GDM1 (cell line): ENCODE measurements around the gene BCL2L1.
A peak's percentile ranks its signal among the peaks of the same experiment; 100 is the strongest.

Experiments
- DNase-seq: peaks from one replicate; lab custom pipeline; 2025; lab: John Stamatoyannopoulos, UW

The BCL2L1 gene

GRCh38 chr20:31723319-31724078 is 831 bp upstream of the BCL2L1 start:
- DNase-seq = peak; percentile 99

- DNase-seq = no peak
Measured at GRCh38 chr20:31723069-31723318, 326 bp upstream of the BCL2L1 start.

DNA sequence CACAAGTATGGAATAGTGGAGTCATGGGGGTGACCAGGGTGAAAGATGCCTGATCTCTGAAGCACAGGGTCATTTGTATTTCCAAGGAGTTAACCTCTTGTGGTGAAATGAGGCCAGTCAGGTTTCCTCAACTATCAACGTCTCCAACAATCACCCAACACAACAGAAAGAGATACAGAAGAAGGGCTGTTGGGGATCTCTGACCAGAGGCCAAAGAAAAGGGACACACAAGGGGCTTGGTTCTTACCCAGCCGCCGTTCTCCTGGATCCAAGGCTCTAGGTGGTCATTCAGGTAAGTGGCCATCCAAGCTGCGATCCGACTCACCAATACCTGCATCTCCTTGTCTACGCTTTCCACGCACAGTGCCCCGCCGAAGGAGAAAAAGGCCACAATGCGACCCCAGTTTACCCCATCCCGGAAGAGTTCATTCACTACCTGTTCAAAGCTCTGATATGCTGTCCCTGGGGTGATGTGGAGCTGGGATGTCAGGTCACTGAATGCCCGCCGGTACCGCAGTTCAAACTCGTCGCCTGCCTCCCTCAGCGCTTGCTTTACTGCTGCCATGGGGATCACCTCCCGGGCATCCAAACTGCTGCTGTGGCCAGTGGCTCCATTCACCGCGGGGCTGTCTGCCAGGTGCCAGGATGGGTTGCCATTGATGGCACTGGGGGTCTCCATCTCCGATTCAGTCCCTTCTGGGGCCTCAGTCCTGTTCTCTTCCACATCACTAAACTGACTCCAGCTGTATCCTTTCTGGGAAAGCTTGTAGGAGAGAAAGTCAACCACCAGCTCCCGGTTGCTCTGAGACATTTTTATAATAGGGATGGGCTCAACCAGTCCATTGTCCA is 1.0 kb downstream of the BCL2L1 start:
- DNase-seq = no peak

GRCh38 chr20:31720486-31721407 is 1.9 kb downstream of the BCL2L1 start:
- DNase-seq = no peak

- no peak for DNase-seq
Measured at GRCh38 chr20:31719644-31720485, 2.8 kb downstream of the BCL2L1 start.

- no peak for DNase-seq
Measured at GRCh38 chr20:31718952-31719643, 3.6 kb downstream of the BCL2L1 start.

GRCh38 chr20:31717478-31718201 is 5.0 kb downstream of the BCL2L1 start:
- DNase-seq = no peak

DNA sequence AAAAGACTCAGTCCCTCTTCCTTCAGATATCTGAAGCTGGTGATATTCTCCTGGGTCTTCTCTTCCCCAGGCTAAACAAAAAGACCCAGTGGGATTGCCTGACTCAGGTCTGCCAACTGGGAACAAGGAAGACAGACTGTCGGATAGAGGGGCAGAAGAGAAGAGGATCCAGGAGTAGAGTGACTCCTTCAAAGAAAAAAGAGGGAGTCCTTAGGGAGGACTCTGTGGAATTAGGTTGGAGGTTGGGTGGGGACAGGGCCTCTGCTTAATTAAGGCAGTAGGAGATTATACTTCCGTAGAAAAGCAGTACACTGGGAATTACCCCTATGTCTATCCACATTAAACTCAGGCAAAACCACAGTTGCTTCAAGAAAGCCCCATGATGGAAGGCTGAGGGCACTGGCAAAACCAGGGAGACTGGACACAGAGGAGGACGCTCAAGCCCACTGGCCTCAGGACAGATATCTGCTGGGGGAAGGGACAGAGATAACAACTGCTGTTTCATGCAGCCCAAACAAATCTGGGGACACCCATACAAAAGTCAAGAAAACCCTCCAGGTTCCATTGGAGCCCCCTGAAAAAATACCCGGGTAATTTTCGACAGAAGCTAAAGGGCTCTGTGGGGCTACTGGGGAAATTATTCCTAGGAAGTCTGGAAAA is 5.7 kb downstream of the BCL2L1 start:
- DNase-seq = no peak

DNA sequence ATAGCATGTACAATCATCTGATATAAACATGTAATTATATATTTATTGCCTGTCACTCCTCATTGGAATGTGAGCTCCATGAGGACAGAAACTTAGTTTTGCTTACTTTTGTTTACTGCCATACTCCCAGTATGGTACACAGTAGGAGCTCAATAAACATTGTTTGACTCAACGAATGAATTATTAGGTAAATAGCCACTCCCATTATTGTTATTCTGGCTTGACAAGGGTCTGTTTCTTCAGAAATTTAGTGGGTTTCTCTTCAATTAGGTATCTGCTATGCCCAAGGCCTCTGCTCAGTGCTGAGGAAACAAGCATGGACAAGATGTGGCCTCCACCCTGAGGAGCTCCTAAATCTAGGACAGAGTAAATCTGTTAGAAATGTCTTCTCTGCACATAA is 6.3 kb downstream of the BCL2L1 start:
- DNase-seq = no peak

DNA sequence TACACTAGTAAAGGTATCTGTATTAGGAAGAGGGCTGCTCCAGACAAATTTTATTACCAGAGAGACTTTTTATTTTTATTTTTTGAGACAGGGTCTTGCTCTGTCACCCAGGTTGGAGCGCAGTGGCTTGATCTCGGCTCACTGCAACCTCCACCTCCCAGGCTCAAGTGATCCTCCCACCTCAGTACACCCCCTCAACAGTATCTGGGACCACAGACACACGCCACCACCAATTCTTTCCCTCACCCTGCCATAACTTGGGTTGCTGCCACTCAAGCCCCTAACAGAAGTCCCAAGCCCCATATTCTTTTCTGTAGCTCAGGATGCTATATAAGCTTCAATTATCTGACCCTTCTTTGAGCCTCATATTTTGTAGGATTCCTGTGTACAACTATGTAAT is 6.9 kb downstream of the BCL2L1 start:
- DNase-seq = no peak

DNA sequence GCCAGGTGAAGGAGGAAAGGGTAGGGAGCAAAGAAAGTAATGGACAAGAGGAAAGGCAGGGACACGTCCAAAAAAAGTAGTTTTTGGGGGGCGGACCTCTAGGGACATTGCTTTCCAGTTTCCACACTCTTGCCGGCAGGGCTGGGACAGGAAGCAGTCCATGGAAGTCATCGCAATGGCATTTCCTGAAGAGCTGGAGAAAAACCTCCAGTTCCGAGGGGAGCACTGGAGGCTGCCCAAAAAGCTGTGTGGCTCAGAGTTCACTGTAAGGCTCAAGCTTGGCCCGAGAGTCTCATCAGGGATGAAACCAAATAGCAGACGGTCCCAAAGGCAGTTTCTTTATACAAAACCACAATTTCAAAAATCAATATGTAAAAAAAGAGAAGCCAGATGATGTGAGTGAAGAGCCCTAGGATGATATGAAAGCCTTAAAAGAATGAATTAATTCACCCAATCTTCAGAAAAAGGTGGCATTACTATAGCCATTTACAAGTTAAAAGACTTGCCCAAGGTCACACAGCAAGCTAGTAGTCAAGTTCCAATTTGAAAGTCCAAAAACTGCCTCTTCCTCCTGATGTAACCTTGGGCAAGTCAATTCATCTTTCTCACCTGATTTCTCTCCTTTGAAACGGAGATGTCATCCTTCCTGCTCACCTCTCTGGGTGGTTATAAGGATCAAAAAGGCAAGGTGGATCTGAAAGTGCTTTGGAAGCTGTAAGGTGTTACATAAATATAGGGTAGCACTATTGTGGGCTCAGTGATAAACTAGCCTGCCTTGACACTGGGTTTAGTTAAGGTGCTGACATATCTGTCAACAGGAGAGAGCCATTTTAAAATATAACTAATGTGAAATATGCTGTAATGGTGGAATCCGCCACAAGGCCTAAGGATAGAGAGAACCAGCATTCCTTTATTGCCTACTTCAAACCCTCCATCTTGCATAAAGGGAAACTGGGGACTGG is 9.1 kb downstream of the BCL2L1 start:
- DNase-seq = no peak

- DNase-seq = no peak
Measured at GRCh38 chr20:31712564-31713311, 9.9 kb downstream of the BCL2L1 start.

- DNase-seq = no peak
Measured at GRCh38 chr20:31712112-31712553, 10.5 kb downstream of the BCL2L1 start.

DNA sequence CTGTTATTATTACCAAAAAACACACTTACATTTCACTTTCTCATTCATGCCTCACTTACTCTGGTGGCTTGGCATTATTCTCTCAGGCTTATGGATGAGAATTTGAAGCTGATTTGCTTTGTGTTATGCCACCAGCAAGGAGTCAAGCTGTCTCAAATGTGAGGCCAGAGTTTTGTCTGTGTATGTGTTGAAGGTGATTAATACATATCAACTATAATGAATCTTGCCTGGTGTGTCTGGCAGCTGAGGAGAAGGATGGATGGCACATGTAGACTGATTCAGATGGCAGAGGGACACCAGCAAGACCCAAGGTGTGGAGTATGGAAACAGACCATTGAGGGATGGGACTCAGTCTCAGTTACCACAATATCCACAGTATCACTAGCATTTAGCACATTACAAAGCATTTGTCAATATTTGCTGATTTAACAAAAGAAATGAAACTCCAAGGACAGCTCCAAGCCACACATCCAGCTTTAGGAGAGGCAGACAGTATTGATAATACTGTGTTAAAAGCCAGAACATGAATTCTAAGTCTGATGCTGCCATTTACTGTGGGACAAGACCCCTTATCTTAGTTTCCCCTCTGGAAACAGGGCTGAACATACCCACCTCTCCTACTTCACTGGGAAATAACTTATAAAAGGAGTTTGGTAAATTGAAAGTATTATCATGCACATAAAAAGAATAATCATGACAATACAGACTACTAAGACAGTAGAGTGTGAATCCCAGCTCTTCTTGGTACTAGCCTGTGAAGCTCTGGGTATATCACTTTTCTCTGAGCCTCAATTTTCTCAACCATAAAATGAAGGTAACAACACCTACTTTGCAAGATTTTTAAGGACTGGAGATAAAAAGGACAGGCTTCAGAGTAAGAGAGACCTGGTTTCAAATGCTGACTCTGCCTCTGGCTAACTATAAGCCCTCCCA is 11.2 kb downstream of the BCL2L1 start:
- no peak for DNase-seq

GRCh38 chr20:31710423-31711108 is 12.1 kb downstream of the BCL2L1 start:
- DNase-seq = no peak

- no peak for DNase-seq
Measured at GRCh38 chr20:31709939-31710338, 12.7 kb downstream of the BCL2L1 start.
